GM18870 (cell line): Measurements from ENCODE around the gene ZBTB45.
"Not testable (repeated sequence)": the region's sequence is repeated elsewhere in the genome, so short reads cannot be mapped to it uniquely, and the experiment has no call there.

Source experiments
- ATAC-seq: cut with Tn5 transposase; IDR thresholded peaks from one replicate; pipeline ENCODE4 v1.9.1; 2021; ENCODE audit warnings: moderate library complexity; ENCODE audit not compliant: unreplicated experiment

Gene ZBTB45

GRCh38 chr19:58542641-58543372 lies 23.2 kb upstream of the ZBTB45 start:
- not testable (repeated sequence) for ATAC-seq

- not testable (repeated sequence) for ATAC-seq
Observed at GRCh38 chr19:58539169-58539559, 19.6 kb upstream of the ZBTB45 start.

DNA sequence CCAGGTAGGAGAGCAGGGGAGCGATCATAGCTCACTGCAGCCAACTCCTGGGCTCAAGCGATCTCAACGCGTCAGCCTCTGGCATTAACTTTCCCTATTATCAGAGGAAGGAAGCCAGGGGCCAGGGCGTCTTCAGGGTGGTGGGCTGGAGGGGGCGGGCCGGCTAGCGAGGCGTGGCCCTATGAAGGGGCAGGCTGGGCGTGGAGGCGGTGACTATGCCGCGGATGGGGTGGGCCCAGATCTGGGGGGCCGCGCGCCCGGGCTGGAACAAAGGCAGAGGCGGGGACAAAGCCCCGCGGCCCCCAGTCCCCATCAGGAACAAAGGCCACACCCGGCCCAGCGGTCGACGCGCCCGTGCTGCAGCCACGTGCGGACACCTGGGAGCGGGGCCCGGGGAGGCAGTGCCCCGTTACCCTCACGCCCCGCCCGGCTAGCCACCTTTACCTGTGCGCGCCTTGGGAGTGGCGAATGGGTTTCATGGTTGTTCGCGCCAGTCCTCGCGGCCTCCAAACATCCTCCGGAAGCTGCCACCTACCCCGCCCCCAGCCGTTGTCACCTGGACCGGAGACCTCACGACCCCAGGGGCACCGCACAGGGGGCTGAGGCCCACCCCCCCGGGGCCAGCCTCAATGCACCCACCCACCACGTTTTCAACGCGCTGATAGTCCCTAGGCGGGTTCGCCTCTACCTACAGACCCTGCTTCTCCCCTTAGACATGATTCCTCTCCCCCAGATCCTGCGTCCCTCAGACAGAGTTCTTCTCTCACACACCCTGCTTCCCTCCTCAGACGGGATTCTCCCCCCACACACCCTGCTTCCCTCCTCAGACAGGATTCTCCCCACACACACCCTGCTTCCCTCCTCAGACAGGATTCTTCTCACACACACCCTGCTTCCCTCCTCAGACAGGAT lies 18.9 kb upstream of the ZBTB45 start:
- ATAC-seq, result no peak

DNA sequence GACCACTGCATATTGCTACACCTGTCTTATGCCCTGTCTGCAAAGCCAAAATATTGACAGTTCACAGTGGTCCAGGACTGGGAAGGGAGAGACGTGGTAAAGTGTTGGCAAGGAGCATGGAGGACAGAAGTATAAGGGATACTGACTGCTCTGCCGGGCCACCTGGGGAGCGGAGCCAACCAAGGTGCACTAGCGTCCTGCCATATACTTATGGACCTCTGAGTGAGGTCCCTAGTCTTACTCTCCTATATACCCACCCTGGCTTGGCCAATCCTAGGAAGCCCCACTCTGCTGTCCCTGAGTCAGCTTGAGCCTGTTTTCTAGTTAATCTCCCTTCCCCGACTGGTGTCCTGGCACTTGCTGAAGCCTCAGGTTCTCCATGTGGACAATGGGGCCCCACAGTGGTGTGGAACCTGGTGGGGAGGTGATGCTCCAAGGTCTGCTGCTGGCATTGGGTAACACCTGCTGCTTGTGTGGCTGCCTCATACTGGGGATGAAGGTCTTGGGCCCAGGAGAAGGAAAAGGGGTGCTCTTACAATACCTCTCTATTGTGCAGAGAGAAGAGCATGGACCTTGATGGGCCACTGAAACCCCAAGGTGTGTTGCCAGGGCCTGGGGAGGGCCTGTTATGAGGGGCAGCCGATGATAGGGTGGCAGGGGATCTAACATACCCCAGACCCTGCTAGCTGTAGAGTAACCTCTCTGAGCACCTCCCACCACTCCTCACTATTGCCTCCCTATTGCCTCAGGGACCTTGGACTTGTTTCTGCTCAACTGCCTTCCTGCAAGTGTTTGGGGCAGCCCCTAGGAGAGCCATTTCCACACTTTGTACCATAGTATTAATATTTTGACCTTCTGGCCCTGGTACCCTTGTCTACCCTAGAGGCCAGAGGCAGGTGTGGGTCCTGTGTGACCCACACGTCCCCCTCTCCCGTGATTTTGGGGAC lies 17.5 kb upstream of the ZBTB45 start:
- ATAC-seq, result no peak

DNA sequence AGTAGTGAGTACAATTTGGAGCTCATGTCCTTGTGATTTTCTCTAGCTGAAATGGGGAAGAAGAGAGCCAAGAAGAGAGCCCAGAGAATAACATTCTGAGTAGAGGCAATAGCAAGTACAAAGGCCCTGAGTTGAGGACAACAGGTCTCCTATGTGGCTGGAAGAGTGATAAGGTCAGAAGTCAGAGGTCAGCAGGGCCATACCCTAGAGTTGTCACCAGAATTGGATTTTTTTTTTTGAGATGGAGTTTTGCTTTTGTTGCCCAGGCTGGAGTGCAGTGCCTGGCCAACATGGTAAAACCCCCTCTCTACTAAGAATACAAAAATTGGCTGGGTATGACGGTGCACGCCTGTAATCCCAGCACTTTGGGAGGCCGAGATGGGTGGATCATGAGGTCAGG lies 16.2 kb upstream of the ZBTB45 start:
- no peak for ATAC-seq

GRCh38 chr19:58531034-58531840 lies 11.6 kb upstream of the ZBTB45 start:
- ATAC-seq, result no peak

- no peak for ATAC-seq
Observed at GRCh38 chr19:58529405-58529804, 9.8 kb upstream of the ZBTB45 start.

DNA sequence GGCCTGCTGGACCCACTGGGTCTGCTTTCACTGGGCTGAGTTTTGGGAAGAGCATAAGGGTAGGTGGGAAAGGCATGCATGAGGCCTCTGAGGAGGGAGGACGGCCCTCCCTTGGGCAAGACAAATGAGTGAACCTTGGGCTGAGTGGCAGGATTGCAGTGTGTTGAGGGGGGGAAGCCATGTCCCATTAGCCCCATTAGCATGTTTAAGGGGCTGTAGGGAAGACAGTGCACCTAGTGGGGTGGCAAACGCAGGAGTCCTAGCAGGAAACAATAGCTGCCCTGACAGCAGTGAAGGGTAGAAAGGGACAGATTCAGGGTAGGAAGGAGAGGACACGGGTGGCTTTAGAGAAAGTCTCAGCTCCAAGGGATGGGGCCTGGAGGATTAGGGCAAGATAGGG lies 3.1 kb upstream of the ZBTB45 start:
- ATAC-seq, result no peak

- ATAC-seq, result no peak
Observed at GRCh38 chr19:58521651-58522050, 2.0 kb upstream of the ZBTB45 start.

DNA sequence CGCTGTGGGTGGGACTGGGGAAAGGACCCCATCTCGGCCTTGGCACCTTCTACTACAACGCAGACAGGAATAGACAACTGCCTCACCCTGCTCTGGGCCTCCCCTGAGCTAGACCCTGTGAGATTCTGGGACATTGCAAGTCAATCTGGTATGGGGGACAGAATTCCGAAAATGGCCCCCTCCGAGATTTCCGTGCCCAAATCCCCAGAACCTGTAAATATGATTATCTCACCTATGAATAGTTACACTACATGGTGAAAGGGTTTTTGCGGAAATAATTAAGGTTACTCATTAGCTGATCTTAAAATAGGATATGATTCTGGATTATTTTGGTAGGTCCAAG lies 618 bp upstream of the ZBTB45 start:
- ATAC-seq, result no peak

- peak; percentile 0 for ATAC-seq
Observed at GRCh38 chr19:58519087-58519354, 589 bp downstream of the ZBTB45 start.

- ATAC-seq, result no peak
Observed at GRCh38 chr19:58518256-58519086, 1.1 kb downstream of the ZBTB45 start.

GRCh38 chr19:58516964-58517833 lies 2.4 kb downstream of the ZBTB45 start:
- no peak for ATAC-seq

DNA sequence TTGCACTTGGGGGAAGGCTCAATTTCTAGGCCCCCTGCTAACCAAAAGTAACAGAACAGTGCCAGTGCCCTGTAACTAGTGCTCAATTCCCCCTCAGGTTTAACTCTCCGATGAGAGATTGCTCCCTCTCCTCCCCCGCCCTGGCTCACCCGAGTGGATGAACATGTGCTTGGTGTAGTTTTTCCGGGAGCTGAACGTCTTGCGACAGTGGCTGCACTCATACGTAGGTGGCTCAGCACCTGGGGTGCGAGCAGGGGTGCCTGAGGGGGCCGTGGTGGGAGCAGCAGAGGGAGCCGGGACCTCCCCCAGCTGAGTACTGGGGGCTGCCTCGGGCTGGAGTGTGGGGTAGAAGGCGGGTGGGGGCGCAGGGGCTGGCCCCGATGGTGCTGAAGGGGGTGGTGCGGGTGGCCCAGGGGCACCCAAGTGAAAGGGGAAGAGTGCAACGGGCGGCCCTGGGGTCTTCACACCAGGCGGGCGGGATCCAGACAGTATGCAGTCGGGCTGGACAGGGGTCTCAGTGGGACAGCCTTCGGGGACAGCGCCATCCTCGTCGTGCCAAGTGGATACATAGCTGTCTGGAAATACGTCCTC lies 3.3 kb downstream of the ZBTB45 start:
- ATAC-seq, result no peak

DNA sequence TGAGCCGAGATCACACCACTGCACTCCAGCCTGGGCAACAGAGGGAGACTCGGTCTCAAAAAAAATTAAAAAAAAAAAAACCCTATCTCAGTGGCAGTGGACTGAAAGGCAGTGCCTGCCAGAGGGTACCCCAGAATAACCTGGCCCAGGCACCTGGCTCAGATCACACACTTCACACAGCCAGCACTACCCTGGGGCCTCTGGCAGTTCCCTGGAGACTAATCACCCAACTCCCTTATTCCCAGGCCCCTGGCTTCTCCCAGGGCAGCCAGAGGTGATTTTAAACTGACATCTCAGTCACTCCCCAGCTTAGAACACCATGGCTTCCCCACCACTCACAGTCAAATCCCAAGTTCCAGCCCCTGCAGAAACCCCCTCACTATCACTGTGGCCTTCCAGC lies 4.4 kb downstream of the ZBTB45 start:
- no peak for ATAC-seq

DNA sequence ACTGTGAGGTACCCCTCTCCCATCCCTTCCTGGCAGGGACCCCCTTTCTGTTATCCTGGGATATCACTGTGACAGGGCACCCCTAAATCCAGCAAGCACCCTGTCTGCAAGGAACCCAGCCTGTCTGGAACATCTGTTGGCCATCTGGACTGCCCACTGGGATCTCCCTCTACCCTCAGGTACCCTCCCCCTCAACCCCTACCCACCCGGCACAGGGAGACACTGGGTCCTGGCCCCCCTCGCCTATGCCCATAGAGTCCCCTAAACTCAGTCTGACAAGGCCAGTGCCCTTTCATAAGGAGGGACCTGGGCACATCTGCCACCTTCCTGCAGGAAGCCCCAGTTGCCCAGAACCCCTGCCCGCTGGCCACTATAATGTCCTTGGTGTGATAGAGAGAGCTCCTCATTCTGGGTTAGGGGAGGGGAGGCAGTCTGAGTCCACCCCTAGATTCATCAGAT lies 5.0 kb downstream of the ZBTB45 start:
- no peak for ATAC-seq

- ATAC-seq, result peak; percentile 57
Observed at GRCh38 chr19:58513694-58514563, 5.7 kb downstream of the ZBTB45 start.
